ENCODE measurements around the gene CHST2. TPM values are rescaled to one million over a fixed set of nuclear protein-coding genes. Genes with fewer than 3 reads are reported as not detected.

CHST2 gene
- total RNA-seq, 1 experiment from 2014 or later = 2.3 TPM

DNA sequence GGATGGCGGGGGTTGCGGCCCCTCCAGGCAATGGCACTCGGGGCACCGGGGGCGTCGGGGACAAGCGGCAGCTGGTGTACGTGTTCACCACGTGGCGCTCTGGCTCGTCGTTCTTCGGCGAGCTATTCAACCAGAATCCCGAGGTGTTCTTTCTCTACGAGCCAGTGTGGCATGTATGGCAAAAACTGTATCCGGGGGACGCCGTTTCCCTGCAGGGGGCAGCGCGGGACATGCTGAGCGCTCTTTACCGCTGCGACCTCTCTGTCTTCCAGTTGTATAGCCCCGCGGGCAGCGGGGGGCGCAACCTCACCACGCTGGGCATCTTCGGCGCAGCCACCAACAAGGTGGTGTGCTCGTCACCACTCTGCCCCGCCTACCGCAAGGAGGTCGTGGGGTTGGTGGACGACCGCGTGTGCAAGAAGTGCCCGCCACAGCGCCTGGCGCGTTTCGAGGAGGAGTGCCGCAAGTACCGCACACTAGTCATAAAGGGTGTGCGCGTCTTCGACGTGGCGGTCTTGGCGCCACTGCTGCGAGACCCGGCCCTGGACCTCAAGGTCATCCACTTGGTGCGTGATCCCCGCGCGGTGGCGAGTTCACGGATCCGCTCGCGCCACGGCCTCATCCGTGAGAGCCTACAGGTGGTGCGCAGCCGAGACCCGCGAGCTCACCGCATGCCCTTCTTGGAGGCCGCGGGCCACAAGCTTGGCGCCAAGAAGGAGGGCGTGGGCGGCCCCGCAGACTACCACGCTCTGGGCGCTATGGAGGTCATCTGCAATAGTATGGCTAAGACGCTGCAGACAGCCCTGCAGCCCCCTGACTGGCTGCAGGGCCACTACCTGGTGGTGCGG lies 1.9 kb downstream of the CHST2 start:
- no peaks in the 10 kb centered on the region for H3K27me3 Mint-ChIP-seq (ENCODE audit: insufficient read depth, unreplicated experiment)
- no peaks in the 10 kb centered on the region for H3K9me3 Mint-ChIP-seq (ENCODE audit: unreplicated experiment)
- peak; percentile 3 for DNase-seq (ENCODE audit: unreplicated experiment)
- ChIA-PET POLR2A (interaction anchor here (1.0 kb wide), 1 partner anchor 35 kb away, joined by 5 read pairs; no protein-coding TSS in a partner anchor), CTCF (interaction anchor here (0.6 to 1.3 kb wide), 7 partner anchors 10 to 1589 kb away, joined by 3 read pairs; no protein-coding TSS in a partner anchor)
- no peak overlapping the region for H3K27ac Mint-ChIP-seq (ENCODE audit: low read depth, unreplicated experiment)
- intact Hi-C loops (cut with micrococcal nuclease) = loop anchor here (5.0 kb wide), 1 partner anchor 521 kb away; no protein-coding TSS in a partner anchor
- H3K4me3 Mint-ChIP-seq (ENCODE audit: unreplicated experiment) = no peak overlapping the region
- TF ChIP-seq, protein P1, sequence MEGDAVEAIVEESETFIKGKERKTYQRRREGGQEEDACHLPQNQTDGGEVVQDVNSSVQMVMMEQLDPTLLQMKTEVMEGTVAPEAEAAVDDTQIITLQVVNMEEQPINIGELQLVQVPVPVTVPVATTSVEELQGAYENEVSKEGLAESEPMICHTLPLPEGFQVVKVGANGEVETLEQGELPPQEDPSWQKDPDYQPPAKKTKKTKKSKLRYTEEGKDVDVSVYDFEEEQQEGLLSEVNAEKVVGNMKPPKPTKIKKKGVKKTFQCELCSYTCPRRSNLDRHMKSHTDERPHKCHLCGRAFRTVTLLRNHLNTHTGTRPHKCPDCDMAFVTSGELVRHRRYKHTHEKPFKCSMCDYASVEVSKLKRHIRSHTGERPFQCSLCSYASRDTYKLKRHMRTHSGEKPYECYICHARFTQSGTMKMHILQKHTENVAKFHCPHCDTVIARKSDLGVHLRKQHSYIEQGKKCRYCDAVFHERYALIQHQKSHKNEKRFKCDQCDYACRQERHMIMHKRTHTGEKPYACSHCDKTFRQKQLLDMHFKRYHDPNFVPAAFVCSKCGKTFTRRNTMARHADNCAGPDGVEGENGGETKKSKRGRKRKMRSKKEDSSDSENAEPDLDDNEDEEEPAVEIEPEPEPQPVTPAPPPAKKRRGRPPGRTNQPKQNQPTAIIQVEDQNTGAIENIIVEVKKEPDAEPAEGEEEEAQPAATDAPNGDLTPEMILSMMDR (IDR thresholded peaks at IDR 0.05; ENCODE audit: unreplicated experiment) = no peak
- no TSS peak for BruUV-seq (replicated peaks)
- no peaks in the 10 kb centered on the region for H3K4me1 Mint-ChIP-seq (ENCODE audit: insufficient read depth, unreplicated experiment)
- no peaks in the 10 kb centered on the region for H3K36me3 Mint-ChIP-seq (ENCODE audit: insufficient read depth, unreplicated experiment)

DNA sequence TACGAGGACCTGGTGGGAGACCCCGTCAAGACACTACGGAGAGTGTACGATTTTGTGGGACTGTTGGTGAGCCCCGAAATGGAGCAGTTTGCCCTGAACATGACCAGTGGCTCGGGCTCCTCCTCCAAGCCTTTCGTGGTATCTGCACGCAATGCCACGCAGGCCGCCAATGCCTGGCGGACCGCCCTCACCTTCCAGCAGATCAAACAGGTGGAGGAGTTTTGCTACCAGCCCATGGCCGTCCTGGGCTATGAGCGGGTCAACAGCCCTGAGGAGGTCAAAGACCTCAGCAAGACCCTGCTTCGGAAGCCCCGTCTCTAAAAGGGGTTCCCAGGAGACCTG lies 2.5 kb downstream of the CHST2 start:
- no peaks in the 10 kb centered on the region for H3K4me1 Mint-ChIP-seq (ENCODE audit: insufficient read depth, unreplicated experiment)
- TF ChIP-seq, protein P1 (IDR thresholded peaks at IDR 0.05; ENCODE audit: unreplicated experiment) = no peak
- no peak for DNase-seq (ENCODE audit: unreplicated experiment)
- no peak overlapping the region for H3K4me3 Mint-ChIP-seq (ENCODE audit: unreplicated experiment)
- ChIA-PET CTCF (interaction anchor here (0.6 kb wide), 1 partner anchor 1589 kb away, joined by 3 read pairs; no protein-coding TSS in a partner anchor), POLR2A (no interaction called here)
- H3K9me3 Mint-ChIP-seq (ENCODE audit: unreplicated experiment) = no peaks in the 10 kb centered on the region
- intact Hi-C loops (cut with micrococcal nuclease) = loop anchor here (5.0 kb wide), 1 partner anchor 520 kb away; no protein-coding TSS in a partner anchor
- H3K27ac Mint-ChIP-seq (ENCODE audit: low read depth, unreplicated experiment) = no peak overlapping the region
- BruUV-seq (replicated peaks) = no TSS peak
- no peaks in the 10 kb centered on the region for H3K27me3 Mint-ChIP-seq (ENCODE audit: insufficient read depth, unreplicated experiment)
- H3K36me3 Mint-ChIP-seq (ENCODE audit: insufficient read depth, unreplicated experiment) = no peaks in the 10 kb centered on the region

DNA sequence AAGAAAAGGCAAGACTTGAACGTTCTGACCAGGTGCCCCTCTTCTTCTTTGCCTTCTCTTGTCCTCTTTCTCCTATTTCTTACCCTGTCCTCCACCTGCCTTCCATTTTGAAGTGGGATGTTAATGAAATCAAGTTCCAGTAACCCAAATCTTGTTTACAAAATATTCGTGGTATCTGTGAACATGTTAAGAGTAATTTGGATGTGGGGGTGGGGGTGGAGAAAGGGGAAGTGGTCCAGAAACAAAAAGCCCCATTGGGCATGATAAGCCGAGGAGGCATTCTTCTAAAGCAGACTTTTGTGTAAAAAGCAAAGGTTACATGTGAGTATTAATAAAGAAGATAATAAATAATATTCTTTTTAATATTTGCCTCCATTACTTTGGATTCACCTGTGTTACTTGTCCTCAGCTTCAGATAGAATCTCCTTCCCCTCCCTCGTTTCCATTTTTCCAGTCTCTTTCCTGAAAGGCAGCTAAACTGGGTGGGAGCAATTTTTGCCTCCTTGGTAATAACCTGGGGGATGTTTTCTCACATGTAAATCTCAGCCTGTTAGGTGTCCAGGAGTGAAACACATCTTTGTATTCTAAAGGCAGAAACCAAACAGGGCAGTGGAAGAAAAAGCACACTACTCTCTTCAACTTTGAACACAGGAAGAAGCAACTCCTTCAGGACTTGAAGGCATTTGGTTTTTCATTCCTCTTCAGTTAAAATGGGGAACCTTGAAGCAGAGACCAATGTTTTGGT lies 3.2 kb downstream of the CHST2 start:
- intact Hi-C loops (cut with micrococcal nuclease) = loop anchor here (5.0 kb wide), 1 partner anchor 520 kb away; no protein-coding TSS in a partner anchor
- POLR2A ChIA-PET = interaction anchor here (0.6 to 1.3 kb wide), 2 partner anchors 120 to 515 kb away, joined by 3 to 4 read pairs; no protein-coding TSS in a partner anchor

More for the DNA sequence above, 3.2 kb downstream of the CHST2 start:
- H3K27ac Mint-ChIP-seq (ENCODE audit: low read depth, unreplicated experiment) = no peak overlapping the region
- H3K27me3 Mint-ChIP-seq (ENCODE audit: insufficient read depth, unreplicated experiment) = no peaks in the 10 kb centered on the region
- H3K4me1 Mint-ChIP-seq (ENCODE audit: insufficient read depth, unreplicated experiment) = no peaks in the 10 kb centered on the region
- no TSS peak for BruUV-seq (replicated peaks)
- H3K9me3 Mint-ChIP-seq (ENCODE audit: unreplicated experiment) = no peaks in the 10 kb centered on the region
- CTCF ChIA-PET = no interaction called here
- TF ChIP-seq, protein P1 (IDR thresholded peaks at IDR 0.05; ENCODE audit: unreplicated experiment) = no peak
- H3K4me3 Mint-ChIP-seq (ENCODE audit: unreplicated experiment) = no peak overlapping the region
- H3K36me3 Mint-ChIP-seq (ENCODE audit: insufficient read depth, unreplicated experiment) = no peaks in the 10 kb centered on the region
- no peak for DNase-seq (ENCODE audit: unreplicated experiment)
